ENCODE results near the gene INO80.
"Not testable (repeated sequence)": the region's sequence is repeated elsewhere in the genome, so short reads cannot be mapped to it uniquely, and the experiment has no call there.

Gene INO80

DNA sequence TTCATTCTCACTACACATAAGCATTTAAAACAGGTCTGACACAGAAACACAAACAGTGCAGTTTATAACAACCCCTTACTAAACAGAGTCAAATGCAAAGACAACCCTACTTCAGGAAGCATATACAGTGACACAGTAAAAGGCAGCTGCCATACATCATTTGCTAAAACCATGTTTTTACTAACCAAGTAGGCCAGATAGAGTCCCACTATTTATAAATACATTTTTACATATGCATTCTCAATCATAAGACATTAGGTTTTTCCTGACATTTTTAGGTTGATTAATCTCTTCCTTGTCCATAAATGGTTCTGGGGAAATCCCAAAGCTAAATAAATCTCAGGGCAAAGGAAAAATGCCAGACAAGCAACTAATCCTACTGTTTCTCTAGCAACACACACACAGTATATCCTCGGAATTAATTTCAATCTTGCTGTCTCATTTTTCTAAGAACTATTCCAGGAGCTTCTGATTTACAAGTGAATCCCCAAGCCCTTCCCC is 123.8 kb downstream of the INO80 start:
- peak; percentile 16 for DNase-seq

DNA sequence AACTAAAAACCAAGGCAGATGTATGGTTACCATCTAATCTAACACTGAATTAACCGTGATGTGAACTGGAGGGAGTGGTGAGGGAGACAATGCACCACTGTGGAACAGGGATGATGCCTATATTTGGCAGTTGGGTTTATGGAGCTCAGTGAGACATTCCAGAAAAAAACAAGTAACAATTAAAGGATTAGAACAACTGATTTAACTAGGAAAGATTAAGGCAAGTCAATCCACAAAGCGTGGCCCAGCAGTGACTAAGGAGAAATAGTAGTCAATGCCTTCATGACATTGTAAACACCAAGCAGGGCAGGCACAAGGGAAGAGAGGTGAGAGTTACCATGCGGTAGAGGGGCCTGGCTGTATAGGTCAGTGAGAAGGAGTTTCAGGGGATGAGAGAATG is 124.7 kb downstream of the INO80 start:
- no peak for DNase-seq

DNA sequence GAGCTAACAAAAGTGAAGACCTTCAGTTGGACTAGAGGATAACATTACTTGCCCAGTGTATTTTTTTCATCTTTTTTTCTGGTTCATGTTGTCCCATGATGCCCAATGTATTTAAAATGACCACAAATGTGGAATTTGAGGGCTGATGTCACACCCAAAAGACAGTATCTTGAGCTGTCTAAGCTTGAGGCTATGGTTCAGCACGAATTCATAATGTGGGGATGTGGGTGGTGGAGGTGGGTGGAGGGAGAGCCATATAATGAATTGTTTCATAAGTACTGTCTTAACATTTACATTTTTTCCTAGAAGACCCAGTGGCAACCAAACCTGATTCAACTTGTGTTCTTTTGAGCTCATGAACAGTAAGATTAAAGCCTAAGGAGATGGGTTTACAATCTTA is 125.3 kb downstream of the INO80 start:
- no peak for DNase-seq

DNA sequence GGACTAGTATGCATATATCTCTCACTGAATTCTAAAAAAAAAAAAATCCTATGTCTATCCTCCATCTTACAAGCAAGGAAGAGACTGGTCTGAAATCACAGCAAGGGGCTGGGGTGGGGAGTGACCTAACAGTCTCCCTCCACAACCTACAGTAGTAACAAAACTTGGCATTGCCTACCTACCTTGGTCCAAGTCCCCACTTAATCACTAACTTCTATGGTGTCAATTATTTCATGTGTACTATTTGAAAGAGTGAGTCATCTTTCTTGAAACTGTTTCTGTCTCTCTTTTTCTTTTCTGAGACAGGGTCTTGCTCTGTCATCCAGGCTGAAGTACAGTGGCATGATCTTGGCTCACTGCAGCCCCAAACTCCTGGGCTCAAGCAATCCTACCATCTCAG is 126.0 kb downstream of the INO80 start:
- no peak for DNase-seq

DNA sequence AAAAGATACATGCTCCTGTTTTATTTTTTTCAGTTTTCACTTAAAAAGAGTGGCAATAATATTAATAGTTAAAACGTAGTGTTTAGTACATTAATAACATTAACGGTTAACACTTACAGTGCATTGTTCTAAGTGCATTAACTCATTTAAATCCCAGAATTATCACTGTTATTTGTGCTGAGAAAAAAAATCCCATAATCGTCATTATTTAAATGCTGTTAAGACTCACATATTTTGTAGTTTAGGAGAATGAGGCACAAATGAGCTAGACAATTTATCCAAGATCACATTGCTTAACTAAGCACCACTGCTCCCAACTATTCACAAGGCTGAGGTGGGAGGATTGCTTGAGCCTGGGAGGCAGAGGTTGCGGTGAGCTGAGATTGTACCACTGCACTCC is 127.9 kb downstream of the INO80 start:
- DNase-seq: no peak

DNA sequence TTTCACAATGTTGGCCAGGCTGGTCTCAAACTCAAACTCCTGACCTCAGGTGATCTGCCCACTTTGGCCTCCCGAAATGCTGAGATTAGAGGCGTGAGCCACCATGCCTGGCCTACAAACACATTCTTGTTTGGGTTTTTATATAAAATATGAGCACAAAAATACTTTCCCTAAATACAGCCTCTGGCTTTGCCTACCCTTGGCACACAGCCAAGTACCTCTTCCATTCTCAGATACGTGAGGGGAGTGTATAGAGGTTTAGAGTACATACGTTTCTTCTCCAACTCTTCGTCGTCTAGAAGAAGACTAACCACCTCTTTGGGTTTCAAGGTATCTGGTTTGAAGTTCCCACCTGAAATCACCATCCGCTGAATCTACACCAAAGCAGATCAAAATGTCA is 129.3 kb downstream of the INO80 start:
- no peak for DNase-seq

DNA sequence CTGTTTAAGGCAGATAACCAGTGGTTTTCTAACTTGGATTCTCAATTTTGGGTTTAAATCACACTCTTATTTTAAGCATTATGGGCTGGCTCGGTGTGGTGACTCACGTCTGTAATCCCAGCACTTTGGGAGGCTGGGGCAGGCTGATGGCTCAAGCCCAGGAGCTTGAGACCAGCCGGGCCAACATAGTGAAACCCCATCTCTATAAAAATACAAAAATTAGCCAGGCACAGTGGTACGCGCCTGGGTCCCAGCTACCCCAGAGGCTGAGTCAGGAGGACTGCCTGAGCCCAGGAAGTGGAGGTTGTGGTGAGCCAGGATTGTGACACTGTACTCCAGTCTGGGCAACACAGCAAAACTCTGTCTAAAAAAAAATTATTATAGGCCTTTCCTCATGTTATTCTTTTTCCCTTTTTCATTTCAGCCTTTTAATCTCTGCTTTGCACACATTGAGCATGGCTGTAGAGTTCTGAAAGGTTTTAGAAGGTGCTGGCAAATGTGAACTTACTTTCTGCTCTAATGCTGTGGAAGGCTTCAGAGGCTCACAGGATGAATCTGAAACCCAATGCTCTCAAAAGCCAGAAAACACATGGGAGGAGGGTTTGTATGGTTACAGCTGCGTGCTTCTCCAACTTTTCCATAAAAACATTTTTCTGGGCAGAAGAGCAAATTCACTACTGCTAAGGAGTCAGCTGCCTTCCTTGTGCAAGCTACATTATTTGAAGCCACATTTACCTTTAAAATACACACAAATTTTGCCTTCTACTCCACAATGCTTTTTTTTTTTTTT is 130.3 kb downstream of the INO80 start:
- no peak for DNase-seq

DNA sequence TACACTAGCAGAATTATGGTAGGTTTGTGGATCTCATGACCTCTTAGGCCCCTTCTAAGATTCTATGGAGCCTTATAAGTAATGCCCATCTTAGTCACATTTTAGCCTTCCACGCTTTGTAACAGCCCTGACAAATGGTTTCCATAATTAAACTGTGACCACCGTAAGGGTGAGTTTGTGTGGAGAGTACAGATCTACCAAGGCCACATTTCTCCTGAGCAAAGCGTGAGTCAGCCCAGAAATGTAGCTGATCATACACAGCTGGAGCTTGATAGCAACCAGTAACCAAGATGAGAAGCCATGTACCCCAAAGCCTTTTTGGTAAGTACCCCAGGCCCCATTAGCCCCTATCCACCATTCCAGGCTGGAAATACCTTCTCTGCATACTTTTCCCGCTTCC is 131.1 kb downstream of the INO80 start:
- no peak for DNase-seq

DNA sequence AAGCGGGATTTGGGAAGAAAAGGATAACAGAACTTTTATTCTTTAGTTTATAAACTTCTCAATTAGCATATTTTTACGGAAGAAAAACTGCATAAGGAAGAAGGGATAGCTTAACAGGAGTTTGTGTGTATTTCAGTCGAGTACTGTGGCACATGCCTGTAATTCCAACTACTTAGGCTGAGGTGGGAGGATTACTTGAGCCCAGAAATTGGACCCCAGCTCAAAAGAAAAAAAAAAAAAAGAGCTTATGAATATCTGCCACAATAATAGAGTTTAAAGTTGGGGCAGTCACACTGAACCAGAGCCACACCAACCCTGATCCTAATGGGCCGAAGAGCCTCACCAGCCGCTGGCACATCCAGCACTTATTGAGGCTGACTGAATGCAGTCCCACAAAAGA is 131.7 kb downstream of the INO80 start:
- DNase-seq: no peak

DNA sequence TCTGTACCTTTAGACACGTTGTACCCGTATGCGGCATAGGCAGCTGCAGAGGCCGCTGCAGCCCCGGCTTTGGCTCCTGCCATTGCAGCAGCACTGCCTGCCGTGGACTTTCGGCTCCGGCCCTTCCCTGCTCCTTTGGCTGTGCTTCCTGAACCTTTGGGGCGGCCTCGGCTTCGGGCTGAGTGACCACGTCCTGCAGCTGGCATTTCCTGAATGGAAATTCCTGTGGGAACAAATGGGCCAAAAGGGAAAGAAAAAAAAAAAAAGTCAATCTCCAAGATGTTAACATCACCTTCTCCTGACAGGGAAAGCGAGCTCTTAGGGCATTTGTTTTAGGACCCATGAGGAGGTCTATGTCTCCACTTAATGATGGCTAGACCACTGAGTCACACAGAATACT is 133.2 kb downstream of the INO80 start:
- DNase-seq: no peak

DNA sequence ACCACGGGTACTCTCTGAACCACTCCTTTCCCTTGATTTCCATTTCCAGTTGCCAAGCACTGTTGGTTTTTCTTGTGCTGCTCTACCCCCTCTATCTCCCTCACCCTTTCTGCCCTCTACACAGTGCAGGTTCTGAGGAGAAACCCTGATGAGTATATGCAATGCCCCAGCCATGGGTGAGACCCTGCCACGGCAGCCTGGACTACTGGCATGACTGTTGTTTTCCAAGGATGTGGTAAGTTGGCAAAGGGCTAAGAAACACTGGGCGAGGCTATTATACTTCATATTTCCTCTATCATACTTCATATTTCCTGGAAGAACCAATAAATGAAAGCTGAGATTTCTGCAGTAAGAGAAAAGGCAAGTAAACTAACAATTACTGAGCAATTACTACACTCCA is 134.9 kb downstream of the INO80 start:
- no peak for DNase-seq

DNA sequence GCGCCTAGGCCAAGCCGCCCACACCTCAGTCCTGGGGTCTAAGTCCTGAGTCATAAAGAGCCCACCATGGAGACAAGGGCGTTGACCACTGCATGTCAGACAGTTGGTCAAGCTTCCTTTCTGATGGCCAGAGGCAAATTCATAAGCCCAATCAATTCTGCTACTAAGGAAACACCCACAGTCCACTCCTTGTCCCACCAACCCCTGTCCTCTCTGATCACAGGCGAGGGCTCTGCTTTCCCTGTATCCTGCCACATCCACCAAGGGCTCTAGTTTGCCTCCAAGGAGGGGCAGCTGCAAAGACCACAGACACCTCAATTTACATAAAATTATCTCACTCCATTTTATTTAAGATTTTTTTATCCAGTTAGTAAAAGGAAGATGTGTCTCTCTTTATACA is 137.5 kb downstream of the INO80 start:
- DNase-seq: no peak

DNA sequence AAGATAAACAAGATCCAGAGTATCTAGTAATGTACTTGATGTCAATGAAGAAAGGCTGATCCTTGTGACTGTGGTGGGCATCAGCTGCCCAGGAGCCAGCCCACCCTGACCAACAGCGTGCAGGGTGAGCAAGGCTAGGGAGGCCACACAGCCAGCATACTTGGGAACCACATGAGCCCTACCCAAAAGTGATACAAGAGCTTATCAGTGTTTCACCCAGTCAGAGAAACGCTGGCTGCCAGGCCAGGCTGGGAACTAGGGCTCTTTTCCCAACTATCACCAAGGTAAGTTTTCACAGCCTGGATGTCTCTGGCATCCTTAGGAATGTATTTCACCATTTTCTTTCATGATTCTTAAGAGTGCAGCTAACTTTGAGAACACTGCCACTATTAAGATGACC is 137.9 kb downstream of the INO80 start:
- DNase-seq: no peak

DNA sequence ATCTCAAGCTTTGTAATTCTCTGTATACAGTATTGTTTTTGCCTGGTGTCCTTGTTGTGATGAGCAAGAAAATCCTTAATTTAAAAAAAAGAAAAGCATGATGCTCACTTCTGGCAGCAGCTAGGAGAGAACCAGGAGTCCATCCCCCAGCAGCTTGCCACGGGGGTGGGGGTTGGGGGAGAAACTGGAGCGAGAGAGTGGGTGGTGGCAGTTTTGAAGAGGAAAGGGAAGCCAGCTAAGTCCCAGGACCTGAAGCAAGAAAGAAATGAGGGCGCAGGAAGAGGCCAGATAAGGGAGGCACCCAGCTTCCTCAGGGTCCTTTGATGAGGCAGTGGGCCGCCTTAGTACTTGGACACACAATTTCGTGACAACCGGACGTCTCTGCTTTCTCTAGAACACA is 139.3 kb downstream of the INO80 start:
- DNase-seq: no peak

DNA sequence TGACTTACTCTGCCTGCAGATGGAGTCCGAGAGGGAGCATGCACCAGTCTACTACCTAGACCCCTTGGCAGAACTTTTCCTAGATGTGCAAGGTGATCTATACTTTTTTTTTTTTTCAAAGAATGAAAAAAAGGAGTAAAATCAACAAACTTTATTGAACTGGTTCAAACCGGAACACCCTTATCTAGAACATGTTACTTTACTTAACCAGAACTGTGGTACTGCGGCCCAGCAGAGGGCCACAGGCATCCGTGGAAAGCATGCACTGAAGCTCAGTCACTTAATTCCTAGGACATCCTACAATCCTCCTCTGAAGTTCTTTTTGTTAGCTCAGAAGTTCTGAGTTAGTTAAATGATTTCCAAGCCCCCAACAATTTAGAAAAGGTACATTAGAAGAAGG is 141.2 kb downstream of the INO80 start:
- no peak for DNase-seq

DNA sequence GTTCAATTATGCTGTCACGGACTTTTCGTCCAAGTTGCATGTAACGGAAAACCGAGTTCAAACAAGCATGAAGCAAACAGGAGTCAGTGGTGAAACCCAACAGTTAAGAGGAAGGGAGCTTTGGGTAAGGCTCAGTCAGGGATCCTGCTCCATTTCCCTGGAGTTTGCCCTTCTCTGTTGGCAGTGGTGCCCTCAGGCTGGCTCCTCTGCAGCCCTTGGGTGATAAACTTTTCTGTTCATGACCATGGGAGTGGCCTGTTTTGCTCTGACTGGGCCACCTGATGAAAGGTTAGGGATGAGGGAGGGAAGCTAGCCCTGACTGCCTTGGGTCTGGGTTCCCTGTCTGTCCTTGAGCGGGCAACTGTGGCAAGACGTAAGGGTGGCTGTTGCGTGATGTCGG is 146.7 kb downstream of the INO80 start:
- DNase-seq: no peak

DNA sequence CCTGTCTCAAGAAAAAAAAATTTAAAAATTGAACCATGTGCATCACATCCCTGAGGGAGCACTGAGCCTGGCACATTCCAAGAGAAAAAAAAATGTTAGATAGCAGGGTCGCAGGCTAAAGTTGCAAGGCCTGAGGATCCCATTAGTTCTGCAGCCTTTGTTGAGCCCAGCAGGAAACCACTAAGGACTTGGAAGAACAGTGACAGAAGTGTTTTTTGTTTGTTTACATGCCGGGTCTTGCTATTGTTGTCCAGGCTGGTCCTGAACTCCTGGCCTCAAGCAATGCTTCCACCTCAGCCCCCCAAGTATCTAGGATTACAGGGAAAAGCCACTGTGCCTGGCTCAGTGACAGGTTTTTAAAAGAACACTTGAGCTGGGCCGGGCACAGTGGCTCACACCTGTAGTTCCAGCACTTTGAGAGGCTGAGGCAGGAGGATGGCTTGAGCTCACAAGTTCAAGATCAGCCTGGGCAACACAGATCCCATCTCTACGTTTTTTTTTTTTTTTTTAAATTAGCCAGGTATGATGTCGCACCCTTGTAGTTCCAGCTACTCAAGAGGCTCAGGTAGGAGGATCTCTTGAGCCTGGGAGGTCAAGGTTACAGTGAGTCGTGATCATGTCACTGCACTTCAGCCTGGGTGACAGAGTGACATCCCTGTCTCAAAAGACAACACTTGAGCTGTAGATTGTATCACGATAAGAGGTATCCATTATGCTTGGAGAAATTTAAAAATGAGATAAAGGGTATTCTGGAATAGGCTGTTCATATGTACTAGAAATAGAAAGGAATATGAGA is 147.6 kb downstream of the INO80 start:
- DNase-seq: no peak

DNA sequence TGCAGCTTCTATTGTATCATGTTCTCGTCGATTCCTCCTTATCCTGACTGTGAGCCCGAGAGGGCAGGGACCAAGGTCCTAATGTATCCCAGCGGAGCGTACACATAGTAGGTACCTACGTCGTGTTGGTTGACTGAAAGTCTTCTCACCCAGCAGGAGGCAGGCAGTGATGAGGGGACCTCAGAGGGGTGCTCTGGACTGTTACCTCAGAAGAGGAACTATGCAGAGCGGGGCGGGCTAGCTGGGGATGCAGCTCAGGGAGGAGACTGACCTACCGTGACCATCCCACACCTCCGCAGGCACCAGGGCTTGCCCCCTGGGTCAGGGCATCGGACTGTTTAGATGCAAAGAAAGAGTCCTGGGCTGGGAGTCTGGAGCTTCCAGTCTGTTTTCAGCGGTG is 151.4 kb downstream of the INO80 start:
- DNase-seq: no peak

DNA sequence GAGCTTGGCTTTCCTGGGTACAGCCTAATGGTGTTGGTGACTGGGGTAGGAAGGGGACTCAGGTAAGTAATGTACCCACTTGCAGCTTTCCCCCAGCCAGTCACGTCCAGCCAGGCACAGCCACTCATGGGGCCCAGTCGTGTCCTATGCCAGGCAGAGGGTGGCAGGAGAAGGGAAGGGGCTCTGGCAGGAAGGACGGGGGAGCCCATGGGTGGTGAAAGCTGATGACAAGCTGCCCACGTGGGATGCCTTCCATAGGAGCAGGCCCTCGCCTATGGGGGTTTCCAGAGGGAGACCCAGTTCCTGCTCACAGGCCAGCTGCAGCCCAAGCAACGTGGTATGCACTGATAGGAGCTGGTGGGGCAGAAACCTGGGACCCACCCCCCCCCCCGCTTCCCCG is 152.1 kb downstream of the INO80 start:
- no peak for DNase-seq

DNA sequence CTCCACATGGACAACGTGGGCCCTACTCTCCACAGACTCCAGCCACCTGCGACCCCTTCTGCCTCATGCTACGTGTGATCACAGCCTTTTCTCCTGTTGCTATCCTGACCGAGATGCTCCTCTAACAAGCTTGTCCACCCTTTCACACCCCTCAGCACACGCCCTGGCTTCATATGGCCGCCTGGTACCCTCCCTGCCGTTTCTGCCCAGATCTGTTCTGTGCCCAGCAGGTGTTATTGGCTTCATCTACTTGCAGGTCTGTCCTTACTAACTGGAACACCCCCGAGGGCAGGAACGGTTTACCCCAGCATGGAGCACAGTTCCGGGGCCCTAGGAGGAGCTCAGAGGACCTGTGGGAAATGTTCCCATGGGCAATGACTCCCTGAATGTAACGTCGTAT is 152.9 kb downstream of the INO80 start:
- DNase-seq: no peak

DNA sequence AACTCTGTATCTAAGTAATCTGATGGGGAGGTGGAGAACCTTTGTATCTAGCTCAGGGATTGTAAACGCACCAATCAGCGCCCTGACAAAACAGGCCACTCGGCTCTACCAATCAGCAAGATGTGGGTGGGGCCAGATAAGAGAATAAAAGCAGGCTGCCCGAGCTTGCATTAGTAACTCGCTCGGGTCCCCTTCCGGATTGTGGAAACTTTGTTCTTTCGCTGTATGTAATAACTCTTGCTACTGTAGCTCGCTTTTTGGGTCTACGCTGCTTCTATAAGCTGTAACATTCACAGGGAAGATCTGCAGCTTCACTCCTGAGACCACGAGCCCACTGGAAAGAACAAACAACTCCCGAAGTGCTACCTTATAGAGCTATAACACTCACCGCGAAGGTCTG is 153.8 kb downstream of the INO80 start:
- DNase-seq: not testable (repeated sequence)

DNA sequence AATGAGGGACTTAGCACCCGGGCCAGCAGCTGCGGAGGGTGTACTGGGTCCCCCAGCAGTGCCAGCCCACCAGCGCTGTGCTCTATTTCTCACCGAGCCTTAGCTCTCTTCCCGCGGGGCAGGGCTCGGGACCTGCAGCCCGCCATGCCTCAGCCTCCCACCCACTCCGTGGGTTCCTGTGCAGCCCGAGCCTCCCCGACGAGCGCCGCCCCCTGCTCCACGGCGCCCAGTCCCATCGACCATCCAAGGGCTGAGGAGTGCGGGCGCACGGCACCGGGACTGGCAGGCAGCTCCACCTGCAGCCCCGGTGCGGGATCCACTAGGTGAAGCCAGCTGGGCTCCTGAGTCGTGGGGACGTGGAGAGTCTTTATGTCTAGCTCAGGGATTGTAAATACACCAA is 154.3 kb downstream of the INO80 start:
- DNase-seq: not testable (repeated sequence)

DNA sequence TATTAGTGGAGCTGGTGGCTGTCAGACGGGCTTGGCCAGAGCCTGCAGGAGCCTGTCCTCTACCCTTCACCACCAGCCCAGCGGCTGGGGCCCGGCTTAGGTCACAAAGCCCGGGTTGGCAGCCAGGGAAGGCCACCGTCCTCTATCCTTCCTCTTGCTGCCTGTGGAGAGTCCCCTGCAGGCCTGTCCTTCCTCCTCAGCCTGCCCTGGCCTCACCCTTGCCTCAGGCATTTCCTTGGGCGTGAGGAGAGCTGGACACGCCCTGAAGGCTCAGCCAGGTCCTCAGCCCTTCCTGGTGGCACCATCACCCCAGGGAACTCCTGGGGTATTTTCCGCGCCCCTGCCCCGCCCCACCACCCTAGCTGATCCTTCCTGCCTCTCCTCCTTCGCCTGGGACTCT is 155.2 kb downstream of the INO80 start:
- no peak for DNase-seq

DNA sequence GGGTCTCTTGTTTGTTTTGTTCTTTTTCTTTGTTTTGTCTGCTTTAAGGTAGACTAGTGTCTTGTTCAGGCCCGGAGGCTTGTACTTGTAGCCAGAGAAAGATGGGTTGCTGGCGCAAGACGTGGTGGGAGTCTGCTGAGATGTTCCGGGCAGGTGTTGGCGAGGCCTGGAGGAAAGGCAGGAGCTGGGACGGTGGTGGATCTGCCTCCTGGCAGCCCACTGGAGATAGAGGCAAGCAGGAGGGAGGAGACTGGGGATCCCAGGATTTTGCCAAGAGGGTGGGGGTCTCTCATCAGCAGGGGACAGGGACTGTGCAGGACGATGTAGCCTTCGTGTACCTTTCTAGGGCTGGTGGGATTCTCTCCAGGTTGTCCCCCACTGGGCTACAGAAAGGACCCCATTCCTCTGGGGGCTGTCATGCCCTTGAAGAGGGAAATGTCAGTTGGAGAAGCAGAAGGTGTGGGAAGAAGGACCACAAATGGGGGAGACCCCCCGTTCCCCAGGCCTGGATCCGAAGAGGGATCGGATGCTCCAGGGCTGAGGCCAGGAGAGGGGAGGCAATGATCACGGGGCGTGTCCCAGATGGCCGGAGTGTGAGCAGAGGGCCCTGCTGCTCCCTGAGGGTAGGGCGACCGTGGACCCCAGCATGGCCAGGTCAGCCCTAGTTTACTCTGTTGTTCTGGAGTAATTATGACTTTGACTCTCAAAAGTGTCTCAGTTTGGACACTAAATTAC is 155.8 kb downstream of the INO80 start:
- no peak for DNase-seq
